AG04449 (cell line): ENCODE data around the gene TFEB.

Experiments
- CTCF ChIA-PET: fragments of 350-600 bp; formaldehyde crosslinking; extraction: SDS; loops from one replicate; lab custom pipeline; 2021; ENCODE audit warnings: antibody characterized with exemption; lab: Yijun Ruan, JAX
- POLR2A ChIA-PET: fragments of 400-600, 350-600 bp; formaldehyde crosslinking; extraction: SDS; loops from one replicate; lab custom pipeline; 2020; ENCODE audit warnings: antibody characterized with exemption, inconsistent platforms; lab: Yijun Ruan, JAX
- DNase-seq: peaks from one replicate; pipeline ENCODE4 v3.0.0-alpha.2; 2010; ENCODE audit warnings: low read depth, low spot score
- H3K4me3 ChIP-seq: 2 replicates; pipeline ENCODE4 v1.5.1; 2011; ENCODE audit warnings: low read depth, mild to moderate bottlenecking, control low read depth, low read length
- TF ChIP-seq, protein P1 (sequence below): IDR thresholded peaks from one replicate; pipeline ENCODE4 v1.5.1; 2011; ENCODE audit warnings: mild to moderate bottlenecking, moderate library complexity, low read length, control low read depth, inconsistent platforms; ENCODE audit not compliant: insufficient read depth; ENCODE audit errors: missing control alignments

TFEB gene

DNA sequence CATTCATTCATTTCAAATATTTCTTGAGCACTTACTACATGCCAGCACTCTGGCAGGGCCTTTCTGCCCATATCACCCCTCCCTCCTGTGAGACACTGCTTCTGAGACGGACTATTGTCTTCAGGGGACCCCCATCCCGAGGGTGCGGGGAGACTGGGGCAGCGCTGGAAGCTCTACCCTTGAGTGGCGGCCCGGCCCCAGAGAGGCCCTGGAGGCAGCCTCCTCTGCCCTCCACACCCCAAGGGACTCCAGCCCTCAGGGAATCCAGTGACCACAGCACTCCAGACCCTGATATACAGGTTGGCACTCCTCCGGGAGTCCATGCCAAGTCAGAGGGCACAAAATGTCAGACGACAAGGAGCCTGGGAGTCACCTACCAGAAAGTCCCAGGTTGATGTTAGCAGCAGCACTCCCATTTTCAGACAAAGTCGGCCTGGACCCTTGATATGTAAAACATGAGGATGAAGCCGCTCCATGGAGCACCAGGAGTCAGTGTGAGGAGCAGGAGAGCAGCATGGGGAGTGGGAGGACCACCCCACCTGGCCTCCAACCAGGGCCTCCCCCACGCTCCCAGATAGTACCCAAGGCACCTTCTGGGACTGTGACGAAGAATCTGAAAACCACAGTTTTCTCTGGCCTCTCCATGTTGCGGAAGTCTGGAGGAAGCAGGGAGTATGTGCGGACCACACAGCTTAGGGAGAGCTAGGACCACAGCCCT lies 20.7 kb downstream of the TFEB start:
- POLR2A ChIA-PET, result interaction anchor here (1.5 to 1.8 kb wide), 2 partner anchors 8 to 16 kb away, joined by 5 to 6 read pairs; no protein-coding TSS in a partner anchor
- TF ChIP-seq, protein P1, sequence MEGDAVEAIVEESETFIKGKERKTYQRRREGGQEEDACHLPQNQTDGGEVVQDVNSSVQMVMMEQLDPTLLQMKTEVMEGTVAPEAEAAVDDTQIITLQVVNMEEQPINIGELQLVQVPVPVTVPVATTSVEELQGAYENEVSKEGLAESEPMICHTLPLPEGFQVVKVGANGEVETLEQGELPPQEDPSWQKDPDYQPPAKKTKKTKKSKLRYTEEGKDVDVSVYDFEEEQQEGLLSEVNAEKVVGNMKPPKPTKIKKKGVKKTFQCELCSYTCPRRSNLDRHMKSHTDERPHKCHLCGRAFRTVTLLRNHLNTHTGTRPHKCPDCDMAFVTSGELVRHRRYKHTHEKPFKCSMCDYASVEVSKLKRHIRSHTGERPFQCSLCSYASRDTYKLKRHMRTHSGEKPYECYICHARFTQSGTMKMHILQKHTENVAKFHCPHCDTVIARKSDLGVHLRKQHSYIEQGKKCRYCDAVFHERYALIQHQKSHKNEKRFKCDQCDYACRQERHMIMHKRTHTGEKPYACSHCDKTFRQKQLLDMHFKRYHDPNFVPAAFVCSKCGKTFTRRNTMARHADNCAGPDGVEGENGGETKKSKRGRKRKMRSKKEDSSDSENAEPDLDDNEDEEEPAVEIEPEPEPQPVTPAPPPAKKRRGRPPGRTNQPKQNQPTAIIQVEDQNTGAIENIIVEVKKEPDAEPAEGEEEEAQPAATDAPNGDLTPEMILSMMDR, result no peak
- DNase-seq, result no peak
- CTCF ChIA-PET, result interaction anchor here (1.0 to 4.0 kb wide), 4 partner anchors 9 to 207 kb away, joined by 3 to 43 read pairs (median 4); partner anchors contain the start of gene BYSL
- H3K4me3 ChIP-seq, result no peak overlapping the region

DNA sequence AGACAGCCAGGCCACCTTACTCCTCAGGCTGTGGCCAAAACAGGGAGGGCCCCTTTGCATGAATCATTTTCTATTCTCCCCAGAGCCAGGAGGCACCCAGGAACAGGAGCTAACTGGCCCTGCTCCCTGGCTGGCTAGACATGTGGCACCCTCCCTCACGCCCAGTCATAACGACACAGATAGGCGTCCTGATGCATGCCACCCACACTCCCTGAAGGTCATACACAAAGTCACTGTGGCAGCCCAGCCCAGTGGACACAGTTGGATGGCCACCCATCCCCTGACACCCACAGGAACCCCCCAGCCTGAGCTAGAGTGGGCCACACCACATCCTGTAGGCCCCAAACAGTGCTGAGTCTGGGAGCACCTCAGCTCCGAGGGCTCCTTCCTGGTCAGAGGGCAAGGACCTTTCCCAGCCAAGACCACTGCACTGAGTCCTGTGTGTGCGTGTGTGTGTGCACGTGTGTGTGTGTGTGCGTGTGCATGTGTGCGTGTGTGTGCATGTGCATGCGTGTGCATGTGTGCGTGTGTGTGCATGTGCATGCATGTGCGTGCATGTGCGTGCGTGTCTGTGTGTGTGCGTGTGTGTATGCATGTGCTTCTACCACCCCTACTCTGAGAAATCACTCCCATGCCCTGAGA lies 21.6 kb downstream of the TFEB start:
- ChIA-PET CTCF (interaction anchor here (1.0 to 4.0 kb wide), 9 partner anchors 8 to 208 kb away, joined by 3 to 43 read pairs (median 5); partner anchors contain the start of gene BYSL), POLR2A (interaction anchor here (0.8 to 1.2 kb wide), 3 partner anchors 10 to 20 kb away, joined by 3 read pairs; no protein-coding TSS in a partner anchor)
- TF ChIP-seq, protein P1, result no peak
- no peak overlapping the region for H3K4me3 ChIP-seq
- no peak for DNase-seq

GRCh38 chr6:41713159-41713649 lies 22.2 kb downstream of the TFEB start:
- CTCF ChIA-PET, result interaction anchor here (1.0 to 1.8 kb wide), 7 partner anchors 9 to 119 kb away, joined by 3 to 7 read pairs (median 5); no protein-coding TSS in a partner anchor
- TF ChIP-seq, protein P1, result no peak
- DNase-seq, result no peak
- no peak overlapping the region for H3K4me3 ChIP-seq
- POLR2A ChIA-PET, result interaction anchor here (0.8 to 1.2 kb wide), 3 partner anchors 10 to 20 kb away, joined by 3 read pairs; no protein-coding TSS in a partner anchor

GRCh38 chr6:41712651-41713103 lies 22.7 kb downstream of the TFEB start:
- CTCF ChIA-PET, result interaction anchor here (1.0 to 1.8 kb wide), 5 partner anchors 10 to 118 kb away, joined by 3 to 7 read pairs (median 6); no protein-coding TSS in a partner anchor
- DNase-seq, result no peak
- TF ChIP-seq, protein P1, result no peak
- POLR2A ChIA-PET, result interaction anchor here (1.0 to 1.2 kb wide), 2 partner anchors 14 to 21 kb away, joined by 3 read pairs; no protein-coding TSS in a partner anchor
- H3K4me3 ChIP-seq, result no peak overlapping the region

GRCh38 chr6:41711323-41712038 lies 23.9 kb downstream of the TFEB start:
- no peak overlapping the region for H3K4me3 ChIP-seq
- ChIA-PET POLR2A (interaction anchor here (1.9 kb wide), 1 partner anchor 13 kb away, joined by 4 read pairs; no protein-coding TSS in a partner anchor), CTCF (interaction anchor here (0.8 to 1.6 kb wide), 2 partner anchors 28 to 343 kb away, joined by 4 read pairs; no protein-coding TSS in a partner anchor)
- DNase-seq, result no peak
- TF ChIP-seq, protein P1, result no peak
